A673 (cell line): ENCODE data around the gene ASB6.

Experiments used
- EZH2 ChIP-seq: fragments of 200-600 bp; sonication (generic); IDR thresholded peaks from 2 replicates; pipeline ENCODE4 v1.6.1; 2017; ENCODE audit warnings: borderline replicate concordance, low read depth, mild to moderate bottlenecking, mixed read lengths, antibody characterized with exemption, low read length; ENCODE audit not compliant: poor library complexity, severe bottlenecking
- TF ChIP-seq, protein P1 (sequence below): fragments of 300-800, 200-600 bp; sonication (generic); conservative IDR thresholded peaks from 2 replicates; pipeline ENCODE4 v1.5.1; 2017; ENCODE audit warnings: low read depth, mild to moderate bottlenecking, antibody characterized with exemption, low read length, moderate library complexity, mixed read lengths

- TF ChIP-seq, protein P1, sequence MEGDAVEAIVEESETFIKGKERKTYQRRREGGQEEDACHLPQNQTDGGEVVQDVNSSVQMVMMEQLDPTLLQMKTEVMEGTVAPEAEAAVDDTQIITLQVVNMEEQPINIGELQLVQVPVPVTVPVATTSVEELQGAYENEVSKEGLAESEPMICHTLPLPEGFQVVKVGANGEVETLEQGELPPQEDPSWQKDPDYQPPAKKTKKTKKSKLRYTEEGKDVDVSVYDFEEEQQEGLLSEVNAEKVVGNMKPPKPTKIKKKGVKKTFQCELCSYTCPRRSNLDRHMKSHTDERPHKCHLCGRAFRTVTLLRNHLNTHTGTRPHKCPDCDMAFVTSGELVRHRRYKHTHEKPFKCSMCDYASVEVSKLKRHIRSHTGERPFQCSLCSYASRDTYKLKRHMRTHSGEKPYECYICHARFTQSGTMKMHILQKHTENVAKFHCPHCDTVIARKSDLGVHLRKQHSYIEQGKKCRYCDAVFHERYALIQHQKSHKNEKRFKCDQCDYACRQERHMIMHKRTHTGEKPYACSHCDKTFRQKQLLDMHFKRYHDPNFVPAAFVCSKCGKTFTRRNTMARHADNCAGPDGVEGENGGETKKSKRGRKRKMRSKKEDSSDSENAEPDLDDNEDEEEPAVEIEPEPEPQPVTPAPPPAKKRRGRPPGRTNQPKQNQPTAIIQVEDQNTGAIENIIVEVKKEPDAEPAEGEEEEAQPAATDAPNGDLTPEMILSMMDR: no peak
- no peak for TF ChIP-seq EZH2
Measured at GRCh38 chr9:129637673-129638439, 4.1 kb downstream of the ASB6 start.
